Stimulated activated CD8-positive, alpha-beta memory T cell treated with anti-CD3 and anti-CD28 coated beads, Interleukin-12 subunit alpha, Interleukin-12 subunit beta, amount 100 ng/mL, for 24 hours (primary cell): ENCODE measurements around the gene JPH3.

ENCODE experiments used
- DNase-seq: peaks from one replicate; pipeline ENCODE4 v3.0.0-alpha.2; 2020; ENCODE audit errors: extremely low read depth

The JPH3 gene

GRCh38 chr16:87626905-87627304 is 24.6 kb downstream of the JPH3 start:
- DNase-seq: no peak

DNA sequence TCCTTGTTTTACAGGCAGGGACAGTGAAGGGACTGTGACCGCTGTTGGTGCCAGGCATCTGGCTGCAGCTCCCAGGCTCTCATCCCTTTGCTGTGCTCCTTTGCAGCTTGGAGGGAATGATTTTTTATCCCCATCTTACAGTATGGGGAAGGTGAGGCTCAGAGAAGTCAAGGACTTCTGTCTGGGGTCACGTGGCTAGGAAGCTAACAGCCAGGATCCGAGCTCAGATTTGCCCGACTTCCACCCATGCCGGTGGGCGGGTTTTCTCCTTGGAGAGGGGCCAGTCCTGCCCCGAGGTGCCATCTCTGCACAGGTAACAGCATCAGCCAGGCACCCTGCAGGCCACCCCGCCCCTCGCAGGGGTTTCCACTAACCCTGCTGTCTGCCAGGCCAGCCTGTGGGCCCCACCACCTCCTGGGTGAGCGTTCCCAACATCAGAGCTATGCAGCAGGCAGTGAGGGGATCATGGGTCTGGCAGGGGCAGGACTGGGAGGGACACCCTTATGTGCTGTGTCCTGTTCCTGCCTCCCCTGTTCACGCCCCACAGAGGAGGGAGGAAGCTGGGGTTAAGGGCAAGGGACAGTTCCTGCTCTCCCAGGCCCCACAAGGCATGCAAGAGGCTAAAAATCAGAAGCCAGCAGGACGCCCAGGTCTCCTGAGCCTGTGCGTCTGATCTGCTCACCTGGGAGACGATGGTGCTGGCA is 25.4 kb downstream of the JPH3 start:
- DNase-seq: no peak

GRCh38 chr16:87628246-87628923 is 26.1 kb downstream of the JPH3 start:
- no peak for DNase-seq

DNA sequence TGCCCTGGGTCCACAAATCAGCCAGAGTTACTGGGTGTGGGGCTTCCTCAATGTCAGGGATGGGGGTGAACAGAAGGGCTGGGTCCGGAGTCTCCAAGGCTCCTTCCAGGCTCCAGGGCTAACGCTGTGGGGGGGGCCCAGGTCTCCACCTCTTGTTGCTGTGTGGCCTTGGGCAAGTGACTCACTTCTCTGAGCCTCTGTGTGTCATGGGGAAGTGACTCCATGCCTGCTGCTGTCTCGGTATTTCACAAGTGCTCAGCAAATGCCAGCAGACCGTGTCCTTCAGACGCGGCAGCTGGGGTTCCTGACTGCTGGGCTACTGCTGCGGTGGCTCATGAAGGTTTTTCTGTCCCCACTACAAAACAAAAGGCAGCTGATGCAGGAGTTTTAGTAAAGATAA is 26.6 kb downstream of the JPH3 start:
- DNase-seq: no peak

GRCh38 chr16:87631067-87631466 is 28.8 kb downstream of the JPH3 start:
- no peak for DNase-seq

DNA sequence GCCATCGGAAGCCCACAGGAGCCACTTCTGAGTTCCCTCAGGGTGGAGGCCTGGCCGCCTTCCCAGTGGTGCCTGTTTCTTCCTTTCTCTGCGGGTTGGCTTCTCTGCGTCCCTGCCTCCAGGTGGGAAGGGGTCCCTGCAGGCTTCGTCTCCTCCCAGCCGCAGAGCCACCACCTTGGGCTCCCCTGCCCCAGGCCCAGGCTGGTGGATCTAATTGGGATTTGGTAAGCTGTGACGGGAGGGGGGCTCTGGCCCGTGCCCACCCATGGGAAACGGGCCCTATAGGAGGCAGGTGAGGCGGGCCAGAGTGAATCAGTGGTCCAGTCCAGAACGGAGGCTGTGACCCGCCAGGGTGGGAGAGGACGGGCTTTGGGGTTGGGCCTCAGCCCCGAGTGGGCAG is 32.1 kb downstream of the JPH3 start:
- DNase-seq: no peak

GRCh38 chr16:87635541-87636049 is 33.3 kb downstream of the JPH3 start:
- peak; percentile 40 for DNase-seq

- DNase-seq: peak; percentile 62
Observed at GRCh38 chr16:87636050-87636684, 33.9 kb downstream of the JPH3 start.

DNA sequence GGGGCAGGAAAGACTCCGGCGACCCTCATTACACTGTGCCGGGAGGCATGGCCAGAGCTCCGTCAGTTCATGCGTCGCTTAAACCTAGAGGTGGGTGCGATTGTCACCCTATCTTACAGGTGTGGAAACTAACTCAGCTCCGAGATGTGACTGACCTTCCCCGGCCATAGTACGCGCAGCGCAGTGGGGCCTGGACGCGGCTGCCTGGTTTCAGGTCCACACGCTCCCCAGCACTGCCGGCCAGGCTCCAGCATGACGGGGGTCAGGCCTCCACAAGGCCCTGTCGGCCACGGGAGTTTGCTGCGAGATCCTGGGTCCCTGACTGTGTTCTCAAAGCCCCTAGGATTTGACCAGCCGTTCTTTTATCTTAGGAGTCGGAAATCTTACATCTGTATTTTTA is 34.4 kb downstream of the JPH3 start:
- DNase-seq: no peak

GRCh38 chr16:87637357-87637756 is 35.0 kb downstream of the JPH3 start:
- DNase-seq: no peak

- DNase-seq: no peak
Observed at GRCh38 chr16:87638736-87639135, 36.4 kb downstream of the JPH3 start.

DNA sequence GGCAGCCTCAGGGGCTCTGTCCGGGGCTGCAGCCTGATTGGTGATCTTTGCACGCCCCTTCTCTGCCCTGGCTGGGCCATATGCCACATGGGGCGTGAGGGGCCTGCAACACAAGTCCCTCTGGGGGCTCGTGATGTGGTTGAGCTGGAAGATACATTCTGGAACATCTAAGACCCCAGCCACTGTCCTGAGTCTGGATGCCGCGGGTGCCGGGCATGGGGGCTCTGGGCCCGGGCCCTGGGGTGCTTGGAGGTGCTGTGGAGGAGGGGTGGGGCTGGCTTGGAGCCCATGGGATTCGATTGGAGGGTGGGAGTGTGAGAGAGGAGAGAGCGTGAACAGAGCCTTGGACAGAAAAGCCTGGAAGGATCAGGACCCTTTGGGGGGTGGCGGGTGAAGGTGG is 39.4 kb downstream of the JPH3 start:
- no peak for DNase-seq

DNA sequence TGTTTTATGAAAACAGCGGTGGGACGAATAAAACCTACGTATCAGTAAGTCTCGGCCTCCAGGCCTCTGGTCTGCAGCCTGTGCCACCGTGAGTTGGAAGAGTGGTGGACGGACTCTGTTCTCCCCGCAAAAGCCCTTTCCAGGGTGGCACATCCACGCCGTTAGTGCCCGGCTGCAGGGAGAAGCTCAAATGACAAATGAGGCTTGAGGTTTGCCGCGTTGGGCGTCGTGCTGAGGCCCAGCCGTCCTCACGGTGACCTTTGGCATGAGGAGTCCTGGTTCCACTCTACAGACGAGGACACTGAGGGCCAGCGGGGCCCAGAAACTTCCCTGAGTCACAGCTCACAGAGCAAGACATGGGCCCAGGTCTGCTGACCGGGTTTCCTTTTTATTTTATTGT is 40.2 kb downstream of the JPH3 start:
- no peak for DNase-seq

DNA sequence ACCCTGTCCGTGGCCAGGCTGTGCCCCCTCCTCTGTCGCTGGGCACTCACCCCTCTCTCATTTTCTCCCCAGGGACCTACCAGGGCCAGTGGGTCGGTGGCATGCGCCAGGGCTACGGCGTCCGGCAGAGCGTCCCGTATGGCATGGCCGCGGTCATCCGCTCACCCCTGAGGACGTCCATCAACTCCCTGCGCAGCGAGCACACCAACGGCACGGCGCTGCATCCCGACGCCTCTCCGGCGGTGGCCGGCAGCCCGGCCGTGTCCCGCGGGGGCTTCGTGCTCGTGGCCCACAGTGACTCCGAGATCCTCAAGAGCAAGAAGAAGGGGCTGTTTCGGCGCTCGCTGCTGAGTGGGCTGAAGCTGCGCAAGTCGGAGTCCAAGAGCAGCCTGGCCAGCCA is 41.9 kb downstream of the JPH3 start:
- no peak for DNase-seq

DNA sequence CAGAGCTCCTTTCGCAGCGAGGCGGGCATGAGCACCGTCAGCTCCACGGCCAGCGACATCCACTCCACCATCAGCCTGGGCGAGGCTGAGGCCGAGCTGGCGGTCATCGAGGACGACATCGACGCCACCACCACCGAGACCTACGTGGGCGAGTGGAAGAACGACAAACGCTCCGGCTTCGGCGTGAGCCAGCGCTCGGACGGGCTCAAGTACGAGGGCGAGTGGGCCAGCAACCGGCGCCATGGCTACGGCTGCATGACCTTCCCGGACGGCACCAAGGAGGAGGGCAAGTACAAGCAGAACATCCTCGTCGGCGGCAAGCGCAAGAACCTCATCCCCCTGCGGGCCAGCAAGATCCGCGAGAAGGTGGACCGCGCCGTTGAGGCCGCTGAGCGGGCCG is 42.3 kb downstream of the JPH3 start:
- no peak for DNase-seq

DNA sequence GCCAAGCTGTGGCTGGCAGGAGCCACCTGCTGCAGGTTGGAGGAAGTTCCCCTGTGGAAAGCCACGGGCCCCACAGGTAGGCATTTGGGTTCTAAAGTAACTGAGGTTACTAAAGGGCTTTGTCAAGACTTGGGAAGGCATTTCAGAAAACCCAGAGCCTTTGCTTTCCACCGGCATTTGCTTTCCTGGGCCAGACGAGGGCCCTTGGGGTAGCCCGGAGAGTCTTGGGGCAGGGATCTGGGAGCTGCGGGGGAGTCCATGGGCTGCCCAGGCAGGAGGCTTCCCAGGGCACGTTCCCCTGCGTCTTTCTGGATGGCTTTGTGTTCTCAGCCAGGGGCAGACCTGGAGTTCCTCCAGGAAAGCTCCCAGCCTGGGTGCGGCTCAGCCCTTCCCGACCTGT is 43.5 kb downstream of the JPH3 start:
- no peak for DNase-seq

DNA sequence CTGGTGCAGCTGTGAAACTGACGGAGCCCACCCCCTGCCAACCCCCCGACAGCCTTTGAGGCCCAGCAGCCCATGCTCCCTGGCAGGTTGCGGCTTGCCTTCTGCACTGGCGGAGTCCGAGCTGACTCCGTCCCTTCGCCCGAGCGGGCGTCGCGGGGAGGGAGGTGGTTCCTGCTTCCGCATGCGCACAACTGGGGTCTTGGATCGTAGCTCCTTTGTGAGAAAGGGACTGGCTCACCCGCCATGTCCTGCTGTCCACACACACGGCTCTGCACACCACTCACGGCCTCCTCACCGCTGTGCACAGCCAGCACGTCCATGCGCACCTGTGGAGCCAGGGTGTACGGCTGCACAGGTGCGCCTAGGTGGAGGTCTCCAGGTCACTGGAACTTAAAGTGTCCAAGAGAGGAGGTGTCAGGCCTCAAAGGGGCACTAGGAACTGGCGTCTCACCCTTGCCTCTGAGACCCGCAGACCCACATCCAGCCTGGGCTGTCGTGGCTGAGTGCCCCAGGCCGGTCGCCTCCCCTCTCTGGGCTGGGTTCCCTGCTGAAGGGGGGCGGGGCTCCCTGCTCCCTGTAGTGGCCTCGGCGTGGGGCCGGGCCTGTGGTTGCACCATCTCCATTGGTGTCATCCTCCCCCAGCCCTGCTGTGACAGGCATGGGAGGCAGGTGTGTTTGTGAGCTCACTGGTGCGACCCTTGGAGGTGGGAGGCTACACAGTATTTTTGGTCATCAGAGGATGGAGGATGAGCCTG is 45.3 kb downstream of the JPH3 start:
- DNase-seq: no peak

- no peak for DNase-seq
Observed at GRCh38 chr16:87648236-87648635, 45.9 kb downstream of the JPH3 start.

DNA sequence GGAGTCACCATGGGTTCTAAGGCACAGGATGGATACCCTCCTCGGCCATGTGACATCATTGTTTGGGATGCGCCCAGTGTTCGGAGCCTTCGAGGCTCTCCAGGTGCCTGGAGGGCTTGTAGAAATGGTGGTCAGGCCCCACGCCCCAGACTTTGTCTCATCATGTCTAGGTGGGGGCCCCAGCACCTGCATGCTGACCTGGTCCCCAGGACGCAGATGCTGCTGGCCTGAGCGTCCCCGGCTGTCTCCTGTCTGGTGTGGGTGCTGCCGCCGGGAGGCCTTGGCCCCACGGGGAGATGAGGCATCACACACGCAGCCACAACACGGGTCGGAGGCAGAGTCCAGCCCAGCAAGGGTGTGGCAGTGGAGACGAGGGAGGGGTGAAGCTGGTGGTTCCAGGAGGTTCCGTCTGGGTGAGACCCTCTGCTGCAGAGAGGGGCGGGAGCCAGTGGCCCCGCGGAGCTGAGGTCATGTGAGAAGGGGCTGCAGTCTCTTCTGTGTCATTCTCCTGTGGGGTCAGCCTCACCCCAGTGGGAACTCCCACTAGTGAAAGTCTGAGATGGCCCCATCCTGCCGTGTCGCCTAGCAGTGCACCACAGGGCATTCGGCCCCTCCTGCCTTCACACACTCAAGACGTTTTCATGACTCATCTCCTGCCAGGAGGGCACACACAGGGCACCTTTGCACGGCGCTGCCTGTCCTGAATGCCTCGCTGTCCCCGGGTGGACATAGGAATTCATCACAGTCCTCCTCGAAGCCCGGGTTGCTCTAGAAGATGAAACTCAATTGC is 46.6 kb downstream of the JPH3 start:
- DNase-seq: no peak

DNA sequence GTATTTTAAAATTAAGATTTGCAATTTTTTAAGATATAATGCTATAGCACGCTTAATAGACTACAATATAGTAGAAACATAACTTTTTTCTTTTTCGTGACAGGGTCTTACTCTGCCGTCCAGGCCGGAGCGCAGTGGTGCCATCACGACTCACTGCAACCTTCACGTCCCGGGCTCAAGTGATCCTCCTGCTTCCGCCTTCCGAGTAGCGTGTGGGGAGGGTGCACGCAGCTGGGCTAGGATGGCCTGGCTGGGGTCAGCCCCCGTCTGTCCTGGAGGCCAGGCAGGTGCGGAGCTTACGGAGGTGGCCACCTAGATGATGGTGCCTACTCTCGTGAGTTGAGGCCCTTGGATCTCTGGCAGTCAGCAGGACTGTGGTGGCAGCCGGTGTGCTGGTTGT is 50.1 kb downstream of the JPH3 start:
- DNase-seq: no peak

GRCh38 chr16:87652799-87653198 is 50.5 kb downstream of the JPH3 start:
- no peak for DNase-seq

- DNase-seq: no peak
Observed at GRCh38 chr16:87653234-87653633, 50.9 kb downstream of the JPH3 start.
